Measurements from ENCODE around the gene CHSY1.

DNA sequence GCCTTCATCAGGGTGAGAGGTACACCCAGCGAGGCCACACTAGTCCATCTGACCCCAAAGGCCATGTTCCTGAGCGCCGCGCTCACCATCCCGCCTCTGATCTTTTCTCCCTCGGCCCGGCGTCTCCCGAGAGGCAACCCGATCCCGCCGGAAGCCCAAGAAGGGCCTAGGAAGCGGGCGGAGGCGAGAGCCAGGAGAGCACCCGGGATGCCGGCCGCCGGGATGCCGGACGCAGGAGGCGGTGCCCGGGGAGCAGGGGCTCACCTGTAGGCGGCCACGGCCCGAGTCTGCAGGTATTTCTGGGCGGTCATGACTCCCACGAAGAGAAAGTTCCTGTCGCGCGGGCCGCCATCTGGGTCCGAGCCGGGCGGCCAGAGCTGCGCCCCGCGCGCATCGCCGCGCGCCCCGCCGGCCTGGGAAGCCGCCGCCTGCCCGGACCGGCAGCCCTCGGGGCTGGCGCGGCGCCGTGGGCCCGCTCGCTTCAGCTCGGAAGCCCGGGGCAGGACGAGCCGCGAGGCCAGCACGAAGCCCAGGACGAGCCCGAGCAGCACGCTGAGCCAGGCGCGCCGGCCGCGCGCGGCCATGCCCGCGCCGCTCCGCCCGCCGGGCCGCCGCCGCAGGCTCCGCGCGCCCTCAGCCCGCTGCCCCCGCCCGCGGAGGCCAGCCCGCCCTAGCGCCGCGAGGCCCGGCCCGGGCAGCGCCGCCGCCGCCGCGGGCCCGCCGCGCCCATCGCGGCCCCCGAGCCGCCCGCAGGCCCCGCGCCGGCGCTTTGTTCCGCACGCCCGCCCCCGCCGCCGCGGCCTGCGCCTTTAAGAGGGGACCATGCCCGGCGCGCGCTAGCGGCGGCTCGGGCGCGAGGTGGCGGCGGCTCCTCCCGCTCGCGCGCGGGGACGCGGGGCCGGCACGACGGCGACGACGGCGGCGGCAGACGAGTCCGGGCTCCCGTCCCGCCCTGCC, 697 bp downstream of the CHSY1 start:
- TF ChIP-seq, protein P1, sequence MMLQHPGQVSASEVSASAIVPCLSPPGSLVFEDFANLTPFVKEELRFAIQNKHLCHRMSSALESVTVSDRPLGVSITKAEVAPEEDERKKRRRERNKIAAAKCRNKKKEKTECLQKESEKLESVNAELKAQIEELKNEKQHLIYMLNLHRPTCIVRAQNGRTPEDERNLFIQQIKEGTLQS (CRISPR knock-in tag; conservative IDR thresholded peaks at IDR 0.05), result no peak
- TF ChIP-seq TEAD4 (CRISPR knock-in tag; IDR thresholded peaks at IDR 0.05), result no peak
- TF ChIP-seq, protein P2, sequence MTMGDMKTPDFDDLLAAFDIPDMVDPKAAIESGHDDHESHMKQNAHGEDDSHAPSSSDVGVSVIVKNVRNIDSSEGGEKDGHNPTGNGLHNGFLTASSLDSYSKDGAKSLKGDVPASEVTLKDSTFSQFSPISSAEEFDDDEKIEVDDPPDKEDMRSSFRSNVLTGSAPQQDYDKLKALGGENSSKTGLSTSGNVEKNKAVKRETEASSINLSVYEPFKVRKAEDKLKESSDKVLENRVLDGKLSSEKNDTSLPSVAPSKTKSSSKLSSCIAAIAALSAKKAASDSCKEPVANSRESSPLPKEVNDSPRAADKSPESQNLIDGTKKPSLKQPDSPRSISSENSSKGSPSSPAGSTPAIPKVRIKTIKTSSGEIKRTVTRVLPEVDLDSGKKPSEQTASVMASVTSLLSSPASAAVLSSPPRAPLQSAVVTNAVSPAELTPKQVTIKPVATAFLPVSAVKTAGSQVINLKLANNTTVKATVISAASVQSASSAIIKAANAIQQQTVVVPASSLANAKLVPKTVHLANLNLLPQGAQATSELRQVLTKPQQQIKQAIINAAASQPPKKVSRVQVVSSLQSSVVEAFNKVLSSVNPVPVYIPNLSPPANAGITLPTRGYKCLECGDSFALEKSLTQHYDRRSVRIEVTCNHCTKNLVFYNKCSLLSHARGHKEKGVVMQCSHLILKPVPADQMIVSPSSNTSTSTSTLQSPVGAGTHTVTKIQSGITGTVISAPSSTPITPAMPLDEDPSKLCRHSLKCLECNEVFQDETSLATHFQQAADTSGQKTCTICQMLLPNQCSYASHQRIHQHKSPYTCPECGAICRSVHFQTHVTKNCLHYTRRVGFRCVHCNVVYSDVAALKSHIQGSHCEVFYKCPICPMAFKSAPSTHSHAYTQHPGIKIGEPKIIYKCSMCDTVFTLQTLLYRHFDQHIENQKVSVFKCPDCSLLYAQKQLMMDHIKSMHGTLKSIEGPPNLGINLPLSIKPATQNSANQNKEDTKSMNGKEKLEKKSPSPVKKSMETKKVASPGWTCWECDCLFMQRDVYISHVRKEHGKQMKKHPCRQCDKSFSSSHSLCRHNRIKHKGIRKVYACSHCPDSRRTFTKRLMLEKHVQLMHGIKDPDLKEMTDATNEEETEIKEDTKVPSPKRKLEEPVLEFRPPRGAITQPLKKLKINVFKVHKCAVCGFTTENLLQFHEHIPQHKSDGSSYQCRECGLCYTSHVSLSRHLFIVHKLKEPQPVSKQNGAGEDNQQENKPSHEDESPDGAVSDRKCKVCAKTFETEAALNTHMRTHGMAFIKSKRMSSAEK (CRISPR knock-in tag; IDR thresholded peaks at IDR 0.05; ENCODE audit: borderline replicate concordance), result no peak
- TF ChIP-seq, protein P3, sequence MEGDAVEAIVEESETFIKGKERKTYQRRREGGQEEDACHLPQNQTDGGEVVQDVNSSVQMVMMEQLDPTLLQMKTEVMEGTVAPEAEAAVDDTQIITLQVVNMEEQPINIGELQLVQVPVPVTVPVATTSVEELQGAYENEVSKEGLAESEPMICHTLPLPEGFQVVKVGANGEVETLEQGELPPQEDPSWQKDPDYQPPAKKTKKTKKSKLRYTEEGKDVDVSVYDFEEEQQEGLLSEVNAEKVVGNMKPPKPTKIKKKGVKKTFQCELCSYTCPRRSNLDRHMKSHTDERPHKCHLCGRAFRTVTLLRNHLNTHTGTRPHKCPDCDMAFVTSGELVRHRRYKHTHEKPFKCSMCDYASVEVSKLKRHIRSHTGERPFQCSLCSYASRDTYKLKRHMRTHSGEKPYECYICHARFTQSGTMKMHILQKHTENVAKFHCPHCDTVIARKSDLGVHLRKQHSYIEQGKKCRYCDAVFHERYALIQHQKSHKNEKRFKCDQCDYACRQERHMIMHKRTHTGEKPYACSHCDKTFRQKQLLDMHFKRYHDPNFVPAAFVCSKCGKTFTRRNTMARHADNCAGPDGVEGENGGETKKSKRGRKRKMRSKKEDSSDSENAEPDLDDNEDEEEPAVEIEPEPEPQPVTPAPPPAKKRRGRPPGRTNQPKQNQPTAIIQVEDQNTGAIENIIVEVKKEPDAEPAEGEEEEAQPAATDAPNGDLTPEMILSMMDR (IDR thresholded peaks at IDR 0.05), result no peak
- no peak for TF ChIP-seq TP53 (CRISPR knock-in tag; IDR thresholded peaks at IDR 0.05)
- no peak for TF ChIP-seq ZNF416 (CRISPR knock-in tag; IDR thresholded peaks at IDR 0.05)
- TF ChIP-seq CREB1 (CRISPR knock-in tag; IDR thresholded peaks at IDR 0.05), result no peak
- TF ChIP-seq CREM (CRISPR knock-in tag; IDR thresholded peaks at IDR 0.05), result no peak
- TF ChIP-seq, protein P4, sequence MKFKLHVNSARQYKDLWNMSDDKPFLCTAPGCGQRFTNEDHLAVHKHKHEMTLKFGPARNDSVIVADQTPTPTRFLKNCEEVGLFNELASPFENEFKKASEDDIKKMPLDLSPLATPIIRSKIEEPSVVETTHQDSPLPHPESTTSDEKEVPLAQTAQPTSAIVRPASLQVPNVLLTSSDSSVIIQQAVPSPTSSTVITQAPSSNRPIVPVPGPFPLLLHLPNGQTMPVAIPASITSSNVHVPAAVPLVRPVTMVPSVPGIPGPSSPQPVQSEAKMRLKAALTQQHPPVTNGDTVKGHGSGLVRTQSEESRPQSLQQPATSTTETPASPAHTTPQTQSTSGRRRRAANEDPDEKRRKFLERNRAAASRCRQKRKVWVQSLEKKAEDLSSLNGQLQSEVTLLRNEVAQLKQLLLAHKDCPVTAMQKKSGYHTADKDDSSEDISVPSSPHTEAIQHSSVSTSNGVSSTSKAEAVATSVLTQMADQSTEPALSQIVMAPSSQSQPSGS (CRISPR knock-in tag; IDR thresholded peaks at IDR 0.05; ENCODE audit: borderline replicate concordance, low read depth), result no peak
- TF ChIP-seq, protein P5, sequence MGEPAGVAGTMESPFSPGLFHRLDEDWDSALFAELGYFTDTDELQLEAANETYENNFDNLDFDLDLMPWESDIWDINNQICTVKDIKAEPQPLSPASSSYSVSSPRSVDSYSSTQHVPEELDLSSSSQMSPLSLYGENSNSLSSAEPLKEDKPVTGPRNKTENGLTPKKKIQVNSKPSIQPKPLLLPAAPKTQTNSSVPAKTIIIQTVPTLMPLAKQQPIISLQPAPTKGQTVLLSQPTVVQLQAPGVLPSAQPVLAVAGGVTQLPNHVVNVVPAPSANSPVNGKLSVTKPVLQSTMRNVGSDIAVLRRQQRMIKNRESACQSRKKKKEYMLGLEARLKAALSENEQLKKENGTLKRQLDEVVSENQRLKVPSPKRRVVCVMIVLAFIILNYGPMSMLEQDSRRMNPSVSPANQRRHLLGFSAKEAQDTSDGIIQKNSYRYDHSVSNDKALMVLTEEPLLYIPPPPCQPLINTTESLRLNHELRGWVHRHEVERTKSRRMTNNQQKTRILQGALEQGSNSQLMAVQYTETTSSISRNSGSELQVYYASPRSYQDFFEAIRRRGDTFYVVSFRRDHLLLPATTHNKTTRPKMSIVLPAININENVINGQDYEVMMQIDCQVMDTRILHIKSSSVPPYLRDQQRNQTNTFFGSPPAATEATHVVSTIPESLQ (CRISPR knock-in tag; IDR thresholded peaks at IDR 0.05), result no peak
- no peak for TF ChIP-seq TEAD1 (CRISPR knock-in tag; IDR thresholded peaks at IDR 0.05)
- TF ChIP-seq NR3C1 (CRISPR knock-in tag; conservative IDR thresholded peaks at IDR 0.05; ENCODE audit: low read depth), result no peak

All from WTC11 (cell line).